ENCODE results near the gene GPR146. TPM values are rescaled to one million over a fixed set of nuclear protein-coding genes. Genes with fewer than 3 reads are reported as not detected.

GPR146 gene
- total RNA-seq, 1 donor from 2014 or later: 1.2 TPM

DNA sequence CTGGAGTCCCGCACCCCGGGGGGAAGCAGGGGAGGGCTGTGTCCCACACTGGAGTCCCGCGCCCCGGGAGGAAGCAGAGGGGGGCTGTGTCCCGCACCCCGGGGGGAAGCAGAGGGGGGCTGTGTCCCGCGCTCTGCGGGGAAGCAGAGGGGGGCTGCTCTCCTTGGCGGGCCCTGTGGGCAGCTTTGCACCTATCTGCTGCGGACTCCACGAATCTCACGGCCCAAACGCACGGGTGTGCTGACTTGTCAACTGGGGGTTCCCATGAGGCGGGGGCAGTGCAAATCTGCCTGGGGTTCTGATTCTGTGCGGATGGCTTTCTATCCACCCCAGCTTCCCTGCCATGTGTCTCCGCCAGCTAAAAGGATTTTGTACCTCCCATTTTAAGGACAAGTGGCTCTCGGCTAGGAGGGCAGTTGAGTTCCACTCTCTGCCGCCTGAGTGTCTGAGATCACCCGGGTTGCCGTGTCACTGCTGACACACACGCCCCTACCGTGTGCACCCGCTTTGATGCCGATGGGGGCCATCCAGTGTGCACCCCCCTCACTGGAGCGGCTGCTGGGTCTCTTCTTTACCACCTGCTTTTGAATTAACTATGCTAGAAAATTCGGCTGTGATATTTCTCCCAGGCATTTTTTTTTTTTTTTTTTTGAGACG lies 64.0 kb downstream of the GPR146 start:
- Mint-ChIP-seq H3K36me3 (no peaks in the 10 kb centered on the region), H3K4me3 (no peak overlapping the region), H3K9me3 (no peaks in the 10 kb centered on the region), H3K27me3 (no peaks in the 10 kb centered on the region), H3K27ac (no peak overlapping the region), H3K4me1 (ENCODE audit: unreplicated experiment) (peaks cover 8% of the 10 kb centered on the region)
- no peak for DNase-seq (ENCODE audit: extremely low spot score, unreplicated experiment)
- TF ChIP-seq, protein P1, sequence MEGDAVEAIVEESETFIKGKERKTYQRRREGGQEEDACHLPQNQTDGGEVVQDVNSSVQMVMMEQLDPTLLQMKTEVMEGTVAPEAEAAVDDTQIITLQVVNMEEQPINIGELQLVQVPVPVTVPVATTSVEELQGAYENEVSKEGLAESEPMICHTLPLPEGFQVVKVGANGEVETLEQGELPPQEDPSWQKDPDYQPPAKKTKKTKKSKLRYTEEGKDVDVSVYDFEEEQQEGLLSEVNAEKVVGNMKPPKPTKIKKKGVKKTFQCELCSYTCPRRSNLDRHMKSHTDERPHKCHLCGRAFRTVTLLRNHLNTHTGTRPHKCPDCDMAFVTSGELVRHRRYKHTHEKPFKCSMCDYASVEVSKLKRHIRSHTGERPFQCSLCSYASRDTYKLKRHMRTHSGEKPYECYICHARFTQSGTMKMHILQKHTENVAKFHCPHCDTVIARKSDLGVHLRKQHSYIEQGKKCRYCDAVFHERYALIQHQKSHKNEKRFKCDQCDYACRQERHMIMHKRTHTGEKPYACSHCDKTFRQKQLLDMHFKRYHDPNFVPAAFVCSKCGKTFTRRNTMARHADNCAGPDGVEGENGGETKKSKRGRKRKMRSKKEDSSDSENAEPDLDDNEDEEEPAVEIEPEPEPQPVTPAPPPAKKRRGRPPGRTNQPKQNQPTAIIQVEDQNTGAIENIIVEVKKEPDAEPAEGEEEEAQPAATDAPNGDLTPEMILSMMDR (conservative IDR thresholded peaks at IDR 0.05): no peak

Small RNA genes lying within 50 kb of the gene (microRNA-seq; reads per million reads assigned to microRNA genes)
- gene MIR339: 1,392 reads per million, percentile 84 among the genes with 10 or more reads in this experiment

Other genes starting within 250 kb of the GPR146 start
- gene SUN1, start 212.1 kb upstream of the GPR146 start, total RNA-seq (ENCODE audit: low replicate concordance): 121 and 146 TPM in 2 replicates
- 46.3 and 50.0 TPM in 2 replicates for gene GET4, start 168.0 kb upstream of the GPR146 start, total RNA-seq (ENCODE audit: low replicate concordance)
- 15.7 and 18.1 TPM in 2 replicates for gene ADAP1, start 89.9 kb upstream of the GPR146 start, total RNA-seq (ENCODE audit: low replicate concordance)
- 14.8 and 15.4 TPM in 2 replicates for gene COX19, start 69.0 kb upstream of the GPR146 start, total RNA-seq (ENCODE audit: low replicate concordance)
- gene CYP2W1, start 61.4 kb upstream of the GPR146 start, total RNA-seq (ENCODE audit: low replicate concordance): 13.6 and 15.3 TPM in 2 replicates
- gene GPER1, start 43.6 kb downstream of the GPR146 start, total RNA-seq (ENCODE audit: low replicate concordance): 2.5 and 5.0 TPM in 2 replicates
- 16.1 and 19.4 TPM in 2 replicates for gene ZFAND2A, start 115.7 kb downstream of the GPR146 start, total RNA-seq (ENCODE audit: low replicate concordance)
- gene UNCX, start 188.3 kb downstream of the GPR146 start, total RNA-seq (ENCODE audit: low replicate concordance): 0.48 TPM in 1 of 2 replicates, not detected in the other